ENCODE data around the gene NCK2.
A peak's percentile ranks its signal among the peaks of the same experiment; 100 is the strongest.
"Not testable (repeated sequence)": the region's sequence is repeated elsewhere in the genome, so short reads cannot be mapped to it uniquely, and the experiment has no call there.

Gene NCK2

DNA sequence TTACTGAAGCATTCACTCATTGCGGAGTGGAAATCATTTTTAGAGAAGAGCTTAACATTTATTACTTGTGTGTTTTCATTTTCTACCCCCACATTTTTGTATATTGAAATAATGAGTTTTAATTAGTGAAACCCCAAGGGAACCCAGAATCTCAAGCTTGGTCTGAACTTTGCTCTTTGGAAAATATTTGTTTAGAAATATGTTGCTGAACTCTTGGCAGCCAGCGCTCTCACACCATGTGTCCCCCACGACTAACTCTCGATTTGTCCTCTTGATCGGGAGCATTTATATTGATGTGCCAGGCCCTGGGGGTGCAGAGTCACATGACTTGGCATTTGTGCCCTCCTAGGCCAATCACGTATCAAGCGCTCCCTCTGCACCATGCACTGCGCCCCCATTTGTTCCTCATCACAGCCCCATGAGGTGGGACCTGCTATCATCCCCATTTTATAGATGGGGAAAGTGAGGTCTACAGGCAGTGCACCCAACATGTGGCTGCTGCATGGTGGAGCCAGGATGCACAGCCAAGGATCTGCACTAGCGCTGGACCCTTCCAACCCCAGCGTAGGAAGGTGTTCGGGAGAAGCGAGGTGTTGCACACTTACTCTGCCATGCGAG, 149.7 kb downstream of the NCK2 start:
- DNase-seq, result no peak

DNA sequence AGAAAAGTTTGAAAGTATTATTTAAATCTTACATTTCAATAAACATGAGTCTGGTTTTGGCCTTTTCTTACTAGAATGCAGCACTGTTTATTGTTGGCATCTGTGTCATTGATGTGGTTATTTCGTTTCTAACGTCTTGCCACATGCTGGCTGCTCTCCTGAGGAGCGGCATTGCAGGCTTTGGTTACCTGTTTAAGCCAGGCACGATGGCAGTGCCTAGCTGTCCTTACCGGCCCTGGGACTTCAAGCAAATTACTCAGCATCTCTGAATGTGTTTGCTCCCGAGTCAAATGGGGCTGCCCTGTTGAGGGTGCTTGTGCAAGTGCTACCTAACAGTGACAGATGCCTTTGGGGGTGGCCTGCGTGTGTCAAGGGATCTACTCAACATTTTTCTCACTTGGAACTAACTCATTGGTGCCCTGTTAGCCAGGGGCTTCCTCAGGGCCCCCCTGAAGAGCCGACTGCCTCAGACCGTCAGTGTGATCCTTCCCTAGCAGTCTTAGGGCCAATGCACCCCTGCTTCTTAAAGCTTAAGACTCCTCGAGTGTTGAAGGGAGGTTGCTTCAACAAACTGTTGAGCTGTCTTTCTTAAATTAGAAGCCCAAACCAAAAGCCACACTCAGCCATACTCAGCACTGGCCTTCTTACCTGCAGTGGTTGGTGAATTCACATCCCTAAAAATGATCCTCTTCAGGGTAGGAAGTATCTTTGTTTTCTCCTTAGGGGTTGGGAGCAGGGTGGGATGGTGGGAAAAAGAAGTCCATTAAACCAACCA, 151.5 kb downstream of the NCK2 start:
- DNase-seq, result peak in 1 of 5 experiments; percentile 57

DNA sequence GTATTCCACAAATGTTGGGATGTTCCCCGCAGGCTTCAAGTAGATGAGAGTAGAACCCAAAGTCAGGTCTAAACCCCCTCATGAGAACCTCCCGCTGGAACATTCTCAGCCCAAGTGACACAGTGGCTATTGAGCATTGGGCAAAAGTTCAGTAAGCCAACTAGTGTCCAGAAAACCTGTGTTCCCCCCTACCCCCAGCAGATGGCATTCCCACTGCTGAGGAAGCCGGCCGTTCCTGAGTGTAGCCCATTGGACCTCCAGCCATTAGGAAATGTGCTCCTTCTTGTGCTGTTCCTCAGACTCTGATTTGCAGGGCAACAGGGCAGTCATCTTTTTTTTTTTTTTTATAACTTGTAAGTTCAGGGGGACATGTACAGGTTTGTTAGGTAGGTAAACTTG, 152.1 kb downstream of the NCK2 start:
- DNase-seq, result no peak

DNA sequence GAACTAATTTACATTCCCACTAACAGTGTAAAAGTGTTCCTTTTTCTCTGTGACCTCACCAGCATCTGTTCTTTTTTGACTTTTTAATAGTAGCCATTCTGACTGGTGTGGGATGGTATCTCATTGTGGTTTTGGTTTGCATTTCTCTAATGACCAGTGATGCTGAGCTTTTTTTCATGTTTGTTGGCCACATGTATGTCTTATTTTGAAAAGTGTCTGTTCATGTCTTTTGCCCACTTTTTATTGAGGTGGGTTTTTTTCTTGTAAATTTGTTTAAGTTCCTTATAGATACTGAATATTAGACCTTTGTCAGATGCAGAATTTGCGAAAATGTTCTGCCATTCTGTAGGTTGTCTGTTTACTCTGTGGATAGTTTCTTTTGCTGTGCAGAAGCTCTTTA, 153.0 kb downstream of the NCK2 start:
- DNase-seq, result not testable (repeated sequence)

DNA sequence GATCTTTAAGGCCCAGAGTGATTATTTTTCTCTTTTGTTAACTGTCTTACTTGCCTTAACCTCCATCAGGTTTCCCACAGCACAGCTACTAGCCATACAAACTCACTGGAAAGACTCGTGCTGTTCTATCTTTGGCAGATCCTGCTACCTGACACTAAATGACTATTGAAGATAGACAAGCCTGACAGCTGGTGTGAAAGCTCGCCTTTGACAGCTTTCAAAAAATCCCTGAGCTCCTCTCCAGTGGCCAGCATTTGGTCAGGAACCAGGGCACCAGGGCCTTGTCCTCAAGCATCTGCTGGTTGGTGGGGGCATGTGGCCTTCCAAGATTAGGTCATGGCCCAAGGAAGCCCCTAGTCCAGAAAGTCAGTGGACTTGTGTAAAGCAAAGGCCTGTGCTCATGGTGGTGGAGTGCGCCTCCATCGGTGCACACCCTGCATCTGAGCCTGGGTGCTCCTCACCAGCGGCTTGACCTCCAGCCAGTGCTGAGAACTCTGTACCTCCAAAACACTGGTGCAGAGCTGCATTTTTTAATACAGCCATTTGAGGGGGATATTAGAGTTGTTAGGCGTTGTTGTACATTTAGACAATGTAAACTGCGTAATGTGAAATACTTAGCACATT, 158.5 kb downstream of the NCK2 start:
- DNase-seq, result no peak

DNA sequence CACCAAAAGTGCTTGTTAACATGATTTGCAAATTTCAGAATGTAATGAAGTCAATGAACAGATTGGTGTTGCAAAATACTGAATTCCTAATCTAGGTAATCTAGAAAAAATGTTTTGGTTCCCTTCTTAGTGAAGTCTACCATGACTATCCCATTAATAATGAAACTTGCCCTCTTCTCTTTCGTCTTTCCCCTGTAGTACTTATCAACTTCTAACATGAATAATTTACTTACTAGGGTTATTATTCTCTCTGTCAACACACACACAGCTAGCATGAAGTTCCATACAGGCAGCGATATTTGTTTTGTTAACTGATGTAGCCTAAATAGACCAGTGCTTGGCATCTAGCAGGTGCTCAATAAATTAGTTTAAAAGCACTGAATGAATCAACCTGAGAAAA, 160.2 kb downstream of the NCK2 start:
- peak in 1 of 5 experiments; percentile 78 for DNase-seq

DNA sequence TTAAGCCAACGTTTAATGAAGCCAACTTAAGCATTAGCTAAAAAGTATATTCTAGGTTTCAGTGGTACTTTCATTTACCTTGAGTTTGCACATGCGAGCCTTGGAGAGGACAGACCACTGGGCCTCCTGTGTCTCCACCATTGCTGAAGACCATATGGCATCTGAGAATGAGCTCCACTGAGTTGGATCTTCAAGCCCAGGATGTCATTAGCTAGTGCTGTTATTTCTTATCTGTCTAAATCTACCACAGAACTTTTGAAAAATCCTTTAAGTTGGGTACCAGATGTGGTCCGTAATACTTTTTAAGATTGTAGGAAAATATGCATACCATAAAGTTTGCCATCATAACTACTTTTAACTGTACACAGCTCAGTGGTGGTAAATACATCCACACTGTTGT, 161.8 kb downstream of the NCK2 start:
- peak in 1 of 5 experiments; percentile 53 for DNase-seq

DNA sequence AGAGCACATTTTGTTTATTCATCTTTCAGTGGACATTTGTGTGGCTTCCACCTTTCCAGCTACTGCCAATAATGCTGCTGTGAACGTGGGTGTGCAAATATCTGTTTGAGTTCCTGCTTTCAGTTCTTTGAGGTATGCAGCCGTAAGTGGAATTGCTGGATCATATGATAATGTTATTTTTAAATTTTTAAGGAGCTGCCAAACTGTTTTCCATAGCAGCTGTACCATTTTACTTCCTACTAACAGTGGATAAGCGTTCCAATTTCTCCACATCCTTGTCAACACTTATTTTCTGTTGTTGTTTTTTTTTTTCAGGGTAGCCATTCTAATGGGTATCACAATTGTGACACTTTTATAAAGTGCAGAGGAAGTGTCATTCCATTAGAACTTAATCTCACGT, 162.5 kb downstream of the NCK2 start:
- DNase-seq, result no peak

DNA sequence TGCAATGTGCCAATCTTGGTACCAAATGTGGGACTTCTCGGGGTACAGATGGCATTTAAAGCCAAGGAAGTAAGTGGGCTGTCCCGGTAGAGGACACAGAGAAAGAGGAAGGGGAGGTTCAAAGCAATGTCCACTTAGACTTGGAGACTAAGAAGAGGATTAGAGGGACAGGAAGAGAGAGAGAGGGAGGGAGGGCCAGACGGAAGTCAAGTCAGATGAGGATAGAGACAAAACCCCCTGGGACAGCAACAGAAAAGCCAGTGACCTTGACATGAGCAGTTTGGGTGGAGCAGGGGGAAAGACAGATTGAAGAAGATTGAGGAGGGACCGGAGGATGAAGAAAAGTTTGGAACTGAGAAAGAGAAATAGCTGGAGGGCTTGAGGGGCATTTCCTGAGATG, 164.5 kb downstream of the NCK2 start:
- no peak for DNase-seq

DNA sequence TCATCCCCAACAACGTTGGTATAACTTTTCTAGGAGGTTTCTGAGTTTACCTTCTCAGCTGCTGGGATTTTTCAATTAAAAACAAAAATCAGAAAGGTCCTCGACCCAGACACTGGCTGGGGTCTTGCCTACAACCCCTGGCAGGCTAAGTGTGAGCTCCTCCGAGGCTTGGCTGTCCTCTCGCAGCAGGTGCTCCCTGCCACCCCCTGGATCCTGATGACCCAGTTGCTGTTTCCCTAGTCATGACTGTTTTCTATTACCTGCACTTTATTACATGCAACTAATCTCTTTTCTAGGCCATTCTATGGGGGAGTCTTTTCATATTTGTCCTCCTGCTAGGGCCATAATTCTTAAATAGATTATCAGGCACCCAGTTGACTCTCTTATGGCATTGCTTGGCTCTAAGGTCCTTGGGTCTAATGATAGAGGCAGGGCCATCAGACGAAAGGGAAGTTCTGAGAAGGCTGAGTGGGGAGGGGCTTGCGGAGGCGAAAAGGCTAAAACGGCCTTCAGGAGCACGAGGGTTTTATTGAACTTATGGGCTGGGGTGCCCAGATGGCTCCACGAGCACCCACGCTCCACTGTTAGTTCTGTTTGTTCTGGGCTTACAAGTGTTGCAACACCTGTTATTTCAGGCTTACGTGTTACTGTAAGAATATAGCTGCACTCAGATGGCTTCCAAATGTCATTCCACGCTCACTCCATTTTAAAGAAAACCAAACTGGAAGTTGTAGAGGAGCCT, 166.0 kb downstream of the NCK2 start:
- no peak for DNase-seq

DNA sequence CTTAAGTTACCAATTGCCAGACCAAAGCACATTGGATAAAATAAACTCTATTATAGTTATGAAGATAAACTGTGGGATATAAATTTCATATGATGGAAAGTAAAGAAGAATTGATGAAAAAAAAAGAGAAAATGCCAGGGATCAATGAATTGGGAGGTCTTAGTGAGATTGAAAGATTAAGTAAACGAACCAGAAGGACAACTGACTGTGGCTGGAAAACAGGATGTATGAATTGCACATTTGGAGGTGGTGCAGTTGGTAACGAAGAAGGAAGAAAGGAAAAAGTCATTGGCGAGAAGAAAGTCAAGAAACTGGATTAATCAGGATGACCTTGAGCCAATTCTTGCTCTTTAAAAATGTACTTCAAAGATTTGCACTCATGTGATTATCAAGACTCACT, 166.7 kb downstream of the NCK2 start:
- DNase-seq, result no peak

DNA sequence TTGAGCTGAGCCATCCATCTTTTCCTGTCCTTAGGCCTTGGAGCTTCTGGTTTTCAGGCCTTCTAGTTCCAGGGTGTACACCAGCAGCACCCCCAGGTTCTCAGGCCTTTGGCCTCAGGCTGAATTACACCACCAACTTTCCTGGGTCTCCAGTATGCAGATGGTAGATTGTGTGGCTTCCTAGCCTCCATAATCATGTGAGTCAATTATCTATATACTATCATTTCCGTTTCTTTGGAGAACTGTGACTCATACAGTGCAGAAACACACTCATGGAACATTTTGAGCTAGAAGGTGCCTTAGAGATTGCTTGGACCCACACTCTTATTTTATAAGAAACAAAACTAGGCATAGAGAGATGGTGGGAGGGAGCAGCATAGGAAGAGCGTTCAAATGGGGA, 167.4 kb downstream of the NCK2 start:
- DNase-seq, result peak in 1 of 5 experiments; percentile 49

DNA sequence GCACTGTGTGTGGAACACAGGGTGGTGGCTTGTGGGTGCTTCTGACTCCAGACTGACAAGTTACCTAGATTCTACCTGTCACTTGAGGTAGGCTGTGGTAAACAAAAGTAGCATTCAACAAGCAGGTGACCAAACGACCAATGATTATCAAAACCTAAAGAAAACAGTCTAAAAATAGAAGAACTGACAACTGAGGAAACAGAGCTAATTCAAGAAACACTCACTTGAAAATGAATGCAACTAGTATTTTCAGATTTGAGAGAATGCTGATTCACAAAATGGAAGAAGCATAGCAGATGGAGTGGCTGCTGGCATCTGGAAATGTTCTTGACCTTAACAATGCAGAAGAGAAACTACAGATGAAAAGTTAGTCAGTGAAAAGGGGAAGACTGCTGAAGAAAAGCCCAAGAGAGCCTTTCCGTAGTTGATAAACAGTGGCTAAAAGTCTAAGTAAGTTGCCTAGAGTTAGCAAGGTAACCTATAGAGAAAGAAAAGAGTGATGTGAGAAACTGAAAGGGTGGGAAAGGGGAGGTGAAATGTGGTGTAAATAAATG, 170.4 kb downstream of the NCK2 start:
- no peak for DNase-seq

DNA sequence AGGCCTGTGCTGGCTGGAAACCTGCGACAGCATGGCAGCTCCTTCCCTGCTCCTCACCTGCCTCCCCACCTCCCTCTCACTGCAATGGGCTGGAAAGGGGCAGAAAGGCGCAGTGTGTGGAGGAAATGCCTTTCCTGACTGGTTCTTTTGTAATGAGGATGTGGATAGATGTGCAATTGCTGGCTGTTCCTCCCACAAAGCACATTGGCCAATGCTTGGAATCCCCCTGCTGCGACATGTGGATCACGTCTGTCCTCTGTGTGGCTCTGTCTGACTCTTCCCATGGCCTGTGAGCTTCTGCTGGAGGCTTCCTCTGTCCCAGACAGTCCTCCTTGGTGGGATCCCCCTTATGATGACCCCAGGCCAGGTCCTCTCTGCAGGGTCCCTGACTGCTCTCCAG, 172.5 kb downstream of the NCK2 start:
- DNase-seq, result no peak

DNA sequence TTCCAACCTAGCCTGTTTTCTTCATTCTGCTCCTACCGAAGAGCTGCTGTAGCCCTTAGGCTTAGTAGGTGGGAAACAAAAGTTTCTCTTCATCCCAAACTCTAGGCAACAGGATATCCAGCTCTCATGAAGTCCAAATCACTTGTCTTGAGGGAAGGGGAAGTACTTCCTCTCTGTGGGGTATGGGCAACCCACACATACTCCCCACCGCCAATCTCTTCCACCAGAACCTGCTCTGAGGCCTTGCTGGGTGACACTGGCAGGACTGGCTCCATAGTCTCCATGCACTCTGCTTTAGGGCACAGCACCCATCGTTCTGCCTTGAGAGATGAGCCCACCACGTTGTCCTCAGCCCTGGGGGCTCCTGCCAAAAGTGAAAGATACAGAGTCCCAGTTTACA, 173.0 kb downstream of the NCK2 start:
- no peak for DNase-seq

DNA sequence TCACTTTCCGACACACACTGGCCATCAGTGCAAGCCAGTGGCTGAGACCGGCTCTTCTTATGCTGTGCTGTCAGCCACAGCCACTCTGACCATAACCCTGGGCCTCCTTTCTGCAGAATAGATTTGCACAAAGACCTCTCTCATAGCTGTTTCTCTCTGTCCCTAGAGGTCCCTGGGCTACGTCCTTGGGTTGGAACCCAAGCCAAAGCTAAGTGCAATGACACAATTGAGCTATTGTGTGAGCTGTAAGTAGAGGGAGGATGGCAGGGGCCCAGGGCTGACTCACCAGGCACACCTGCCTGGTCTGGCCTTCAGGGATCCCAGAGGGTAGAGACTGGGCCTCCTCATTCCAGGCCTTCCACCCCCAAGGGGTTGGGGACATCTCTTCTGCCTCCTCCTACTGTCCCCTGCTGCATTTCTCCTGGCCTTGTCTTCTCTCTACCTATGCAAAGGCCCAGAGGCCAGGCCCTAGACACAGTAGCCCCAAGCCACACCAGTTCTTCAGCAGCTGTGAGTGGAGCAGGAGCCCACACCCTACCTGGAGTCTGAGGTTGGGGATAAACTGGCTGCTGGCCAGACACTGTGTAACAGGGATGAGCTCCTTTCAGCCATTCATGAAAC, 174.6 kb downstream of the NCK2 start:
- DNase-seq, result no peak

DNA sequence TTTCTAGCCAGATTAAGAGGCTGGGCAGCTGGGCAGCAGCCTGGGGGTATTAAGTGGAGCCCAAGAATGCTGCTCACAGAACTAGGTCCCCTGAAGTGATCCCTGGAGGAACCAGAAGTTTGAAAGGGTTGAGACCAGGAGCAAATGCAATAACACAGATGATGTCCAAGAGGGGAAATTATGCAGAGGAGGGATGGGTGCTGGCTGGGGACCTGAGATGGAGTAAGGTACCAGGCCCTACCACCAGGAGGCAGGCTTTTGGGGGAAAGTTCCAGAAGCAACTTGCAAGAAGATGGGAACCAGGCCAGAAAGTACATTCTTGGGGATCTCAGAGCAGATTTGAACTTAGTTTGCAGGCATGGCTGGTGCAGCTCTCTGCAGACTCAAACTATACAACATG, 175.1 kb downstream of the NCK2 start:
- peak in 3 of 5 experiments; percentile 23 to 62 (median 37) for DNase-seq

DNA sequence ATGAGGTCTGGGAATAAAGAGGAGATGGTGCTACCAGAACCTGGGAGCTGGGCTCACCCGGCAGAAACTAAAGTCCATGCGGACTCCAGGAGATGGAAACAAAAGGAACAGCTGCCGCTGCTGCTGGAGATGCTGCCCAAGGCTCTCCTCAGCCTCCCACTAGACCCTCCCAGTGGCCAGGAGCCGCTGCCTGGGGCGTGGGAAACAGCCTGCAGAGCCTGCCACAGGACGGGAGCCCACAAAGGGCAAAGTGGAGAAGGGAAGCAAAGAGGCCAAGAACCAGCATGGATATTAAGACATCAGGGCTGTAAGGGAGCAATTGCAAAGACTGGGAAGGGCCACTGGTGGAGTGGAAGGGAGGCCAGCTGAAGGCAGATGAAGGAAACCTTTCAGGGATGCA, 179.6 kb downstream of the NCK2 start:
- no peak for DNase-seq

DNA sequence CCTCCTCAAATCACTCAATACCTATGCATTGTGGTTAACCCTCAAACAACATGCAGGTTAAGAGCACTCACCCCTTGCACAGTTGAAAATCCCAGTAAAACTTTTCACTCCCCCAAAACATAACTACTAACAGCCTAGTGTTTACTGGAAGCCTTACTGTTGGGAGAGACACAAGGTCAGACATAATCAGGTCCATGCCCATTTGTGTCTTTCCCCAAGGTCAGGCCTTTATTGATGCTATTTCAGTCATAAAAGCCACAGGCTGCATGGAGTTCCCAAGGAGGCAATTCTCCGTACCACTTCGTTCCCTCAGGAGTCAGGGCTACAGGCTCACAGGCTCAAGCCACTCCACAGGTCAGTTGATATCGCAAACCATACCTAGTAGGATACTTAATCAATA, 180.2 kb downstream of the NCK2 start:
- no peak for DNase-seq

DNA sequence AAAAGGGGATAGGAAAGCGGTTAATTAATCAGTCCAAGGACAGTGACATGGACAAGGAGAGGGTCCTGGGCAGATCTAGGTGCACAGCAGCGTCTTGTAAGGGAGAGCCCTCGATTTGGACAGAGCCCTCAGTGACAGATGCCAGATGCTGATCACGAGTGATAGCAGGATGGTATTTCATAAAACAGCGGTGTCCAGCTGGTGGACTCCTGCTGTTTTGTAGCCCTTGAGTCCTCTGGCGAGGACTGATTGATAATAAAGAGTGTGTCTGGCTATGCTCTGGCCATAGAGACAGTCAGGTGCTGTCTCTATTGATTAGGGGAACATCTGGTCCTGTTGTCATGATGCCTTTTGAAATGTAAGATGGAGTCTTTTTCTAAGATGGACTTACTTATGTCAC, 180.7 kb downstream of the NCK2 start:
- no peak for DNase-seq

DNA sequence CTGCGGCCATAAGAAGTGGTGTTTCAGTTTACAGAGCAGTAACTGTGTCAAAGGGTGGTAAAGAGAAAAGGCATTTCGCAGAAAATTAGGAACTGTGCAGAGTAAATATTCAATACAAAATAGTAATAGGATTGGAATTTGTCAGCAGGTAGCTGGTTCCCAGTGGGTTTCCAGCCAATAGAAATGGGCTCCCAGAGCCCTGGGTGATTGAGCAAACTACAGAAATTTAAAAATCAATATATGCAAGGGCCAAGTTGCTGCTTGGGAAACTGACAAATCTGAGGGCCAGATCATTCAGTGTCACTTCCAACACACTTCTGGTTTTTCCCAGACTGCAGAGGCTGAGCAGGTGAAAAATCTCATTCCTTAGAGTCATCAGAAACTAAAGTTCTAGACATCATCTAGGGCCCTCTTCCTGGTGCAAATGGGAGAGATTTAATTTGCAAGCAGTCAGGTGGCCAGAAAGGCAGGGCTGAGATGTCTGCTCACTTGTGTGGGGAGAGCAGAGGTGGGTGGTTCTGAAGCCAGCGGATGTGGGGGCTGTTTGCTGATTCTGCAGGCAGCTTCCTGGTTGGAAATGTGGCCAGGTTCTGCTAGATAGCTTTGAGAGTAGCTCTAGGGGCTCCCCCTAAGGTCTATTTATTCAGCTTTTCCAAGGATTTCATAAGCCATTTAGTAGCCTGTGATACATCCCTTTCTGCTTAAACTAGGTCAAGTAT, 182.4 kb downstream of the NCK2 start:
- DNase-seq, result peak in 3 of 5 experiments; percentile 33 to 91 (median 49)

DNA sequence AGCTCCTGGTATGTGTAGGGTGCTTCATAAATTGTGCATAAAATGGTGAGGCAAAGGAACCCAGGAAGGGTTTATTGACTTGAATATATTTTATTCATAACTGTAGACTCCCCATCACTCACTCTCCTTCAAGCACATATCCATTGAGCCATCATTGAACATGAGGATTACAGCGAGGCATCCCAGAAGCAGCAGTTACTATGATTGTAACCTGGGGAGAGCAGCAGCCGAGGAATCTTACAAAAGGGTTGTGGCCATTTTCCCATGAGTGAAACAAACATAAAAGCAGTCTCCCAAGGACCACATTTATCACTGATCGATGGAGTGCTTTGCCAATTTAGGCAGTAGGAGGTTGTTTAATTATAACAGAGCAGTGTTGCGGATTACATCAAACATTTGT, 183.4 kb downstream of the NCK2 start:
- DNase-seq, result no peak
